ENCODE results near the gene TEX29. TPM values are rescaled to one million over a fixed set of nuclear protein-coding genes. Genes with fewer than 3 reads are reported as not detected.

Gene TEX29
- not detected for total RNA-seq

- H3K4me1 ChIP-seq = no peaks in the 10 kb centered on the region
- no peak within 1 kb of the TSS for H3K27ac ChIP-seq
- H3K9me3 ChIP-seq = no peaks in the 10 kb centered on the region
- no peaks in the 10 kb centered on the region for H3K36me3 ChIP-seq
- H3K27me3 ChIP-seq = no peaks in the 10 kb centered on the region
- 65 to 72% methylated on average over 29 to 34 of the region's 35 CpGs for WGBS, 2 donors
- no peak within 1 kb of the TSS for H3K4me3 ChIP-seq (replicated peaks in 1 of 3)
- intact Hi-C loops (cut with DNase I) = no loop called here
- DNase-seq = no peak
- no peak for TF ChIP-seq POLR2A (IDR thresholded peaks at IDR 0.05)
- TF ChIP-seq, protein P1, sequence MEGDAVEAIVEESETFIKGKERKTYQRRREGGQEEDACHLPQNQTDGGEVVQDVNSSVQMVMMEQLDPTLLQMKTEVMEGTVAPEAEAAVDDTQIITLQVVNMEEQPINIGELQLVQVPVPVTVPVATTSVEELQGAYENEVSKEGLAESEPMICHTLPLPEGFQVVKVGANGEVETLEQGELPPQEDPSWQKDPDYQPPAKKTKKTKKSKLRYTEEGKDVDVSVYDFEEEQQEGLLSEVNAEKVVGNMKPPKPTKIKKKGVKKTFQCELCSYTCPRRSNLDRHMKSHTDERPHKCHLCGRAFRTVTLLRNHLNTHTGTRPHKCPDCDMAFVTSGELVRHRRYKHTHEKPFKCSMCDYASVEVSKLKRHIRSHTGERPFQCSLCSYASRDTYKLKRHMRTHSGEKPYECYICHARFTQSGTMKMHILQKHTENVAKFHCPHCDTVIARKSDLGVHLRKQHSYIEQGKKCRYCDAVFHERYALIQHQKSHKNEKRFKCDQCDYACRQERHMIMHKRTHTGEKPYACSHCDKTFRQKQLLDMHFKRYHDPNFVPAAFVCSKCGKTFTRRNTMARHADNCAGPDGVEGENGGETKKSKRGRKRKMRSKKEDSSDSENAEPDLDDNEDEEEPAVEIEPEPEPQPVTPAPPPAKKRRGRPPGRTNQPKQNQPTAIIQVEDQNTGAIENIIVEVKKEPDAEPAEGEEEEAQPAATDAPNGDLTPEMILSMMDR (IDR thresholded peaks at IDR 0.05) = no peak
Measured at GRCh38 chr13:111319998-111320911, at the start of gene TEX29. TSS of gene TEX29 (plus strand) at chr13:111320642. CDS start at chr13:111320891, 249 bp downstream.

- Histone ChIP-seq H3K4me3 (replicated peaks in 1 of 3) (no peak overlapping the region), H3K27me3 (no peaks in the 10 kb centered on the region), H3K36me3 (peaks cover 16 to 32% of the 10 kb centered on the region in 2 donors), H3K9me3 (no peaks in the 10 kb centered on the region), H3K4me1 (peaks cover 0 to 4% of the 10 kb centered on the region in 2 donors), H3K27ac (no peak overlapping the region)
- TF ChIP-seq POLR2A (IDR thresholded peaks at IDR 0.05) = no peak
- TF ChIP-seq, protein P1 (IDR thresholded peaks at IDR 0.05) = no peak
- intact Hi-C loops (cut with DNase I) = no loop called here
- 92 to 93% methylated on average over 20 of the region's 20 CpGs for WGBS, 2 donors
- no peak for DNase-seq
Measured at GRCh38 chr13:111270765-111271698, 49.4 kb upstream of the TEX29 start.

DNA sequence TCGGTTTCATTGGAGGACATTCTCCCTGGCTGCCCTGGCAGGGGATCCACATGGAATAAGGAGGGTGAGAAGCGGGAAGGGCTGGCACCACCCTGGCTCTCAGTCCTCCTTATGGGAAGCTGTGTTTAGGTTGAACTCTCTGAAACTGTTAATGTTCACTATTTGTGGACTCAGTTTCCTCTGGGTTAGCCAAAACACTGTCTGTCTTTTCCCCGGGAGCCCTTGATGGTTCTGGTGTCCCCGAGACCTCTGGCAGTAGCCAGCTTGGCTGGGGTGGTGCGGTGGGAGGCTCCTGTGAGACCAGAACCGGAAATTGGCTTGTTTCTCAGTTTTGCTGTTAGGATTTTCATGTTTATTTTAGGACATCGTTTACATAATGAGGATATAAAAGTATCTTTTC lies 48.3 kb upstream of the TEX29 start:
- no peak for DNase-seq
- Histone ChIP-seq H3K9me3 (no peaks in the 10 kb centered on the region), H3K4me1 (peaks cover 0 to 4% of the 10 kb centered on the region in 2 donors), H3K4me3 (replicated peaks in 1 of 3) (no peak overlapping the region), H3K27me3 (no peaks in the 10 kb centered on the region), H3K27ac (peak overlapping the region in 1 of 3 donors; percentile 51), H3K36me3 (peaks cover 23 to 41% of the 10 kb centered on the region in 2 donors)
- WGBS, 2 donors = 67 to 68% methylated on average over 7 of the region's 7 CpGs
- intact Hi-C loops (cut with DNase I) = no loop called here
- no peak for TF ChIP-seq POLR2A (IDR thresholded peaks at IDR 0.05)
- TF ChIP-seq, protein P1 (IDR thresholded peaks at IDR 0.05) = no peak

GRCh38 chr13:111275382-111275781 lies 45.1 kb upstream of the TEX29 start:
- Histone ChIP-seq H3K4me3 (replicated peaks in 1 of 3) (no peak overlapping the region), H3K9me3 (no peaks in the 10 kb centered on the region), H3K27me3 (no peaks in the 10 kb centered on the region), H3K4me1 (no peaks in the 10 kb centered on the region), H3K27ac (no peak overlapping the region), H3K36me3 (peaks cover 21 to 34% of the 10 kb centered on the region in 2 donors)
- no peak for DNase-seq
- 86 to 92% methylated on average over 10 of the region's 10 CpGs for WGBS, 2 donors
- no peak for TF ChIP-seq POLR2A (IDR thresholded peaks at IDR 0.05)
- TF ChIP-seq, protein P1 (IDR thresholded peaks at IDR 0.05) = no peak
- intact Hi-C loops (cut with DNase I) = no loop called here
